Caco-2 (cell line): Measurements from ENCODE around the gene DAB1. TPM values are rescaled to one million over a fixed set of nuclear protein-coding genes. Genes with fewer than 3 reads are reported as not detected.

ENCODE experiments used
- BruUV-seq: library from RNA; stranded (reverse); fragments of 400-500 nt; replicated peaks from 2 replicates; lab custom pipeline; 2021; lab: Mats Ljungman, UMichigan
- CTCF ChIA-PET: fragments of 300-600 bp; sonication (Branson Sonifier 250); formaldehyde crosslinking; loops from one replicate; lab custom pipeline; 2022; ENCODE audit warnings: antibody characterized with exemption; lab: Charles Lee
- POLR2A ChIA-PET: fragments of 300-600 bp; sonication (Branson Sonifier 250); formaldehyde crosslinking; loops from one replicate; lab custom pipeline; 2022; ENCODE audit warnings: antibody characterized with exemption; lab: Charles Lee
- DNase-seq, 2 experiments: peaks; one replicate each; pipeline versions ENCODE4 v3.0.0 to v3.0.0-alpha.2; 2020 to 2022
- H3K27me3 ChIP-seq: replicated peaks from 2 replicates; pipeline ENCODE4 v1.6.0; 2011; ENCODE audit warnings: low read length; ENCODE audit not compliant: control insufficient read depth, insufficient read depth
- H3K36me3 ChIP-seq: 2 replicates; pipeline ENCODE4 v1.5.1; 2011; ENCODE audit warnings: low read length; ENCODE audit not compliant: control insufficient read depth, insufficient read depth
- H3K4me1 ChIP-seq: fragments of 250-450 bp; sonication (Bioruptor Pico); 2 replicates; pipeline ENCODE4 v1.5.1; 2020; ENCODE audit warnings: mild to moderate bottlenecking
- H3K4me3 ChIP-seq: 2 replicates; pipeline ENCODE4 v1.5.1; 2011; ENCODE audit warnings: low read depth, mild to moderate bottlenecking, control low read depth, low read length
- H3K9me3 ChIP-seq: fragments of 250-450 bp; sonication (Bioruptor Pico); 2 replicates; pipeline ENCODE4 v1.5.1; 2020; ENCODE audit warnings: mild to moderate bottlenecking, moderate library complexity
- H3K27ac Mint-ChIP-seq: one replicate; pipeline ENCODE4 v1.8.0; 2022; ENCODE audit warnings: mixed read lengths; ENCODE audit not compliant: unreplicated experiment
- H3K27me3 Mint-ChIP-seq: one replicate; pipeline ENCODE4 v1.8.0; 2022; ENCODE audit warnings: mixed read lengths; ENCODE audit not compliant: insufficient read depth, unreplicated experiment
- H3K36me3 Mint-ChIP-seq: one replicate; pipeline ENCODE4 v1.8.0; 2022; ENCODE audit warnings: mild to moderate bottlenecking, mixed read lengths; ENCODE audit not compliant: insufficient read depth, unreplicated experiment
- H3K4me1 Mint-ChIP-seq: one replicate; pipeline ENCODE4 v1.8.0; 2022; ENCODE audit warnings: low read depth, mixed read lengths; ENCODE audit not compliant: unreplicated experiment
- H3K4me3 Mint-ChIP-seq: one replicate; pipeline ENCODE4 v1.8.0; 2022; ENCODE audit warnings: mild to moderate bottlenecking, moderate library complexity, mixed read lengths; ENCODE audit not compliant: unreplicated experiment
- H3K9me3 Mint-ChIP-seq: one replicate; pipeline ENCODE4 v1.8.0; 2022; ENCODE audit warnings: mixed read lengths; ENCODE audit not compliant: unreplicated experiment
- intact Hi-C: fragments of 100-400 bp; cut with micrococcal nuclease; formaldehyde crosslinking; loops from one replicate; pipeline ENCODE4 v1.10.0; 2022; ENCODE audit not compliant: unreplicated experiment
- total RNA-seq: library from RNA; stranded (reverse); gene quantifications from 2 replicates; pipeline ENCODE4 v1.2.3, GENCODE V29; 2022
- TF ChIP-seq, protein P1 (sequence below), 2 experiments: fragments of 200-600 bp in 1 of 2; IDR thresholded peaks; 1 replicate in 1 of 2; 2 replicates in 1 of 2; pipeline versions ENCODE4 v1.5.1 to v1.8.0; 2011 to 2022; ENCODE audit warnings: antibody characterized with exemption in 1 of 2, control low read depth in 1 of 2, inconsistent platforms in 1 of 2, low read depth in 1 of 2, low read length in 1 of 2, mild to moderate bottlenecking in 1 of 2, moderate library complexity in 1 of 2; ENCODE audit not compliant: insufficient read depth in 1 of 2, severe bottlenecking in 1 of 2, unreplicated experiment in 1 of 2

DAB1 gene
- total RNA-seq, 1 experiment from 2014 or later, result 0.32 TPM

DNA sequence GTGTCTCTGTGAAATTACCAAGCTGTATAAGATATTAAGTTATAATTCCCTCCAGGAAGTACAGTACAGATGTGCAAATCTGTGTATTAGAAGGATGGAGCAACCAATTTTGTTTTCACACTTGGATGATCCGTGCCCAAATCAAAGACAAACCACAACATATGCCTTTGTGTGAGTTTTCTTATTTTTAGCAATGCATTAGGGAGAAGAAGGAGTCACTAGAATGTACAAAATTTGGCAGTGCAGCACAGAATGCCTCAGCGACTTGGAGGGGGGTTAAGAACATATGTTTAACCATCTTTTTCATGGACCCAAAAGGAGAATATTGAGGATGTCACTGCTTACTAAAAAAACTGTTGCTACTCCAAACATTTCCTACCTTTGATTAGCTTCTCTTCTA, 45.3 kb downstream of the DAB1 start:
- Mint-ChIP-seq H3K9me3 (no peaks in the 10 kb centered on the region), H3K27ac (no peak overlapping the region), H3K36me3 (no peaks in the 10 kb centered on the region), H3K4me3 (no peak overlapping the region), H3K4me1 (no peaks in the 10 kb centered on the region), H3K27me3 (no peaks in the 10 kb centered on the region)
- no TSS peak for BruUV-seq
- Histone ChIP-seq H3K4me3 (no peak overlapping the region), H3K9me3 (no peaks in the 10 kb centered on the region), H3K36me3 (no peaks in the 10 kb centered on the region), H3K4me1 (no peaks in the 10 kb centered on the region), H3K27me3 (no peaks in the 10 kb centered on the region)
- TF ChIP-seq, protein P1, sequence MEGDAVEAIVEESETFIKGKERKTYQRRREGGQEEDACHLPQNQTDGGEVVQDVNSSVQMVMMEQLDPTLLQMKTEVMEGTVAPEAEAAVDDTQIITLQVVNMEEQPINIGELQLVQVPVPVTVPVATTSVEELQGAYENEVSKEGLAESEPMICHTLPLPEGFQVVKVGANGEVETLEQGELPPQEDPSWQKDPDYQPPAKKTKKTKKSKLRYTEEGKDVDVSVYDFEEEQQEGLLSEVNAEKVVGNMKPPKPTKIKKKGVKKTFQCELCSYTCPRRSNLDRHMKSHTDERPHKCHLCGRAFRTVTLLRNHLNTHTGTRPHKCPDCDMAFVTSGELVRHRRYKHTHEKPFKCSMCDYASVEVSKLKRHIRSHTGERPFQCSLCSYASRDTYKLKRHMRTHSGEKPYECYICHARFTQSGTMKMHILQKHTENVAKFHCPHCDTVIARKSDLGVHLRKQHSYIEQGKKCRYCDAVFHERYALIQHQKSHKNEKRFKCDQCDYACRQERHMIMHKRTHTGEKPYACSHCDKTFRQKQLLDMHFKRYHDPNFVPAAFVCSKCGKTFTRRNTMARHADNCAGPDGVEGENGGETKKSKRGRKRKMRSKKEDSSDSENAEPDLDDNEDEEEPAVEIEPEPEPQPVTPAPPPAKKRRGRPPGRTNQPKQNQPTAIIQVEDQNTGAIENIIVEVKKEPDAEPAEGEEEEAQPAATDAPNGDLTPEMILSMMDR (IDR thresholded peaks at IDR 0.05; ENCODE audit: insufficient read depth in 1 of 2, low read depth in 1 of 2, low read length in 1 of 2, severe bottlenecking in 1 of 2, unreplicated experiment in 1 of 2), result no peak
- ChIA-PET POLR2A (no interaction called here), CTCF (interaction anchor here (1.2 kb wide), 1 partner anchor 86 kb away, joined by 3 read pairs; no protein-coding TSS in a partner anchor)
- no peak for DNase-seq
- intact Hi-C loops, result no loop called here

DNA sequence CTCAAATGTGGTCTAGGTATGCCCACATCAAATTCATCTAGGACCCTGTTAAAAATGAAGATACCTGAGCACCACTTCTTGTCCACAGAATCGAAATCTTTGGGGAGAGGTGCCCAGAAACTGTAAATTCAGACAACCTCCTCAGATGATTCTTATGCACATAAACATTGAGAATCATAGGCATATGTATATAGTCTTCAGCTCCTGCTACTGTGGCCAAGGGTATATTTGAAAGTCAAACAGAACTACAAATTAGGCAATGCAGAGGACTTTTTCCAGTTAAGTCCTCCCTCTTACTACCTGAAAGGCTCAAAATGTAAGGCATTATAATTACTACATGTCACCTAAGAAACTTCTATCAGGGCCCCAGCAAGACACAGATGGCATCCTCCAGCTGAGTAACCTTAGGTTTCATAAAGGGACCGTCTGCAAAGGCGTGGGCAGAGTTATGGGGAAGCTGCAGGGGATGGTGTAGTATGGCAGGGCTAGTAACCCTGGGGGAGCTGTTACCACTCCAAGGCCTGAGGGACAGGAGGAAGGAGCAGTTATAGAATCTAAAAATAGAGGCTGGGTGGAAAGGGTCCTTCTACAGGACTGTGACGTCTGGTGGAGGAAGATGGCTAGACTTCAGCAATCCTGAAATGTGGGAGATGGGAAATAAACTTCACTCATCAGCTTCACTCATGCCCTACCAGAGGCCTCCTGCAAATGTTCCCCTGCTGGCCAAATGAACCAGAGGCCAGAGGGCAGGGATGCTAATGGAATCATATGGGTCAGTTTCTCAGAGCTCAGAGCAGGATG, 46.3 kb downstream of the DAB1 start:
- no TSS peak for BruUV-seq
- TF ChIP-seq, protein P1 (IDR thresholded peaks at IDR 0.05; ENCODE audit: insufficient read depth in 1 of 2, low read depth in 1 of 2, low read length in 1 of 2, severe bottlenecking in 1 of 2, unreplicated experiment in 1 of 2), result peak; percentile 2 to 10
- no peaks in the 10 kb centered on the region for H3K27me3 ChIP-seq
- ChIA-PET POLR2A (interaction anchor here (0.6 kb wide), 1 partner anchor 461 kb away, joined by 5 read pairs; no protein-coding TSS in a partner anchor), CTCF (interaction anchor here (1.2 kb wide), 2 partner anchors 87 to 145 kb away, joined by 3 to 4 read pairs; no protein-coding TSS in a partner anchor)
- intact Hi-C loops, result no loop called here
- Mint-ChIP-seq H3K27me3 (no peaks in the 10 kb centered on the region), H3K9me3 (no peaks in the 10 kb centered on the region), H3K4me1 (no peaks in the 10 kb centered on the region), H3K36me3 (no peaks in the 10 kb centered on the region), H3K4me3 (no peak overlapping the region), H3K27ac (no peak overlapping the region)
- no peaks in the 10 kb centered on the region for H3K4me1 ChIP-seq
- no peak overlapping the region for H3K4me3 ChIP-seq
- H3K36me3 ChIP-seq, result no peaks in the 10 kb centered on the region
- DNase-seq, result peak in 1 of 2 experiments; percentile 5
- H3K9me3 ChIP-seq, result no peaks in the 10 kb centered on the region

DNA sequence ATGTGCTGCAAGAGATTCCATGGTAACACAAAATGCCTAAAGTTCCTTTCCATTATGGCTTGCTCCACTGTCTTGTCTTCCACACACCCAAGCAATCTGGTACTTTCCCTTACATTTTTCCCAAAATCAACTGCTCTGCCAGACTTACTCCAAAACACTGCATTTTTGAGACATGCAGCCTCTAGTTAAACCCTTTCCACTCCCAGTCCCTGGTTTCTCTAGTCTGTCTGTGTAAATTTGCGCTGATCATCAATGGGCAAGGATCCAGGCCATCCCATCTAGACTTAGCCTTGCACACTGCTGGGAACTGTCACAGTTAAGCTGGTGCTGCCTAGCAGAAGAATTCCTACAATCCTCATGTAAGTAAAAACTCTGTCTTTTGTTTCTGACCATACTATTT, 47.8 kb downstream of the DAB1 start:
- TF ChIP-seq, protein P1 (IDR thresholded peaks at IDR 0.05; ENCODE audit: insufficient read depth in 1 of 2, low read depth in 1 of 2, low read length in 1 of 2, severe bottlenecking in 1 of 2, unreplicated experiment in 1 of 2), result no peak
- no peak overlapping the region for H3K27ac Mint-ChIP-seq
- H3K9me3 Mint-ChIP-seq, result no peaks in the 10 kb centered on the region
- intact Hi-C loops, result no loop called here
- no TSS peak for BruUV-seq
- CTCF ChIA-PET, result no interaction called here
- no peaks in the 10 kb centered on the region for H3K27me3 Mint-ChIP-seq
- Histone ChIP-seq H3K27me3 (no peaks in the 10 kb centered on the region), H3K36me3 (no peaks in the 10 kb centered on the region), H3K4me1 (no peaks in the 10 kb centered on the region), H3K9me3 (no peaks in the 10 kb centered on the region), H3K4me3 (no peak overlapping the region)
- H3K4me1 Mint-ChIP-seq, result no peaks in the 10 kb centered on the region
- POLR2A ChIA-PET, result no interaction called here
- no peak overlapping the region for H3K4me3 Mint-ChIP-seq
- DNase-seq, result no peak
- H3K36me3 Mint-ChIP-seq, result no peaks in the 10 kb centered on the region
